HepG2 (cell line): ENCODE data around the gene GGA1. TPM values are rescaled to one million over a fixed set of nuclear protein-coding genes. Genes with fewer than 3 reads are reported as not detected.

Experiments used
- ATAC-seq: fragments of 200-7000 bp; cut with Tn5 transposase; 3 replicates; pipeline ENCODE4 v1.9.1; 2020; ENCODE audit warnings: mild to moderate bottlenecking, moderate library complexity
- BruUV-seq: library from RNA; stranded (reverse); fragments of 400-500 nt; replicated peaks from 2 replicates; lab custom pipeline; 2021; lab: Mats Ljungman, UMichigan
- CTCF ChIA-PET: fragments of 300-600 bp; formaldehyde crosslinking; extraction: SDS; loops from one replicate; lab custom pipeline; 2021; ENCODE audit warnings: low total read pairs, inconsistent platforms, low intra/inter-chr PET ratio; lab: Yijun Ruan, JAX
- POLR2A ChIA-PET: fragments of 350-600 bp; sonication (Branson Sonifier 250); formaldehyde crosslinking; loops from one replicate; lab custom pipeline; 2020; ENCODE audit warnings: antibody characterized with exemption, inconsistent platforms; lab: Yijun Ruan, JAX
- DNase-seq: peaks from one replicate; pipeline ENCODE4 v3.0.0-alpha.2; 2015; ENCODE audit warnings: low spot score
- FAIRE-seq: peaks from 3 replicates; lab custom pipeline; 2011; peaks lifted over from hg19 to GRCh38; lab: Jason Lieb, UNC
- H2AFZ ChIP-seq: one replicate; pipeline ENCODE4 v1.6.1; 2011; ENCODE audit warnings: low read length, inconsistent platforms
- H3K27ac ChIP-seq: fragments of 300-600 bp; 3 replicates; pipeline ENCODE4 v1.8.0; 2011; ENCODE audit warnings: mixed run types, mild to moderate bottlenecking, mixed read lengths, low read length, inconsistent platforms; ENCODE audit not compliant: insufficient read depth; ENCODE audit errors: extremely low read length
- H3K27me3 ChIP-seq, 2 experiments: fragments of 200-600 bp in 1 of 2; 2 replicates in 1 of 2; 3 replicates in 1 of 2; pipeline versions ENCODE4 v1.6.0 to v1.8.0; 2011; ENCODE audit warnings: low read length in 2 of 2, mild to moderate bottlenecking in 2 of 2, moderate library complexity in 2 of 2, inconsistent platforms in 1 of 2; ENCODE audit not compliant: insufficient read depth in 2 of 2, control insufficient read depth in 1 of 2
- H3K36me3 ChIP-seq, 2 experiments: fragments of 200-600 bp in 1 of 2; replicated peaks in 1 of 2; 2 replicates in 1 of 2; 3 replicates in 1 of 2; pipeline versions ENCODE4 v1.5.1 to v1.8.0; 2011; ENCODE audit warnings: low read length in 2 of 2, inconsistent platforms in 1 of 2; ENCODE audit not compliant: insufficient read depth in 2 of 2, control insufficient read depth in 1 of 2
- H3K4me1 ChIP-seq: 2 replicates; pipeline ENCODE4 v1.5.1; 2012; ENCODE audit warnings: low read length, inconsistent platforms; ENCODE audit not compliant: insufficient read depth
- H3K4me2 ChIP-seq: 2 replicates; pipeline ENCODE4 v1.6.0; 2011; ENCODE audit warnings: low read depth, low read length, inconsistent platforms
- H3K4me3 ChIP-seq, 3 experiments: fragments of 200-600 bp in 1 of 3; sonication (generic), shearing (Covaris generic) in 1 of 3; replicated peaks in 1 of 3; 2 replicates each; pipeline ENCODE4 v1.5.1; 2011 to 2016; ENCODE audit warnings: low read length in 3 of 3, inconsistent platforms in 2 of 3, low read depth in 2 of 3, mild to moderate bottlenecking in 2 of 3, control low read depth in 1 of 3, mixed read lengths in 1 of 3; ENCODE audit not compliant: insufficient read depth in 1 of 3
- H3K79me2 ChIP-seq: one replicate; pipeline ENCODE4 v1.6.1; 2011; ENCODE audit warnings: low read length, inconsistent platforms; ENCODE audit not compliant: insufficient read depth
- H3K9ac ChIP-seq: 2 replicates; pipeline ENCODE4 v1.6.0; 2011; ENCODE audit warnings: mild to moderate bottlenecking, low read depth, low read length, inconsistent platforms; ENCODE audit not compliant: insufficient read depth
- H3K9me3 ChIP-seq: 2 replicates; pipeline ENCODE4 v1.5.1; 2012; ENCODE audit warnings: mild to moderate bottlenecking, low read length
- H4K20me1 ChIP-seq: 2 replicates; pipeline ENCODE4 v1.6.0; 2011; ENCODE audit warnings: inconsistent platforms, mild to moderate bottlenecking, low read length, moderate library complexity; ENCODE audit not compliant: insufficient read depth
- HNRNPL ChIP-seq: fragments of 200-400 bp; formaldehyde crosslinking; IDR thresholded peaks from 2 replicates; pipeline ENCODE4 v1.6.1; 2017; ENCODE audit warnings: mild to moderate bottlenecking, low read depth, low read length
- IRX3 ChIP-seq: sonication (generic); formaldehyde crosslinking; IDR thresholded peaks from 2 replicates; pipeline ENCODE4 v1.8.1; 2023; ENCODE audit warnings: mild to moderate bottlenecking, low read depth, missing genetic modification reagents, borderline replicate concordance
- ZBTB8A ChIP-seq: sonication (generic); formaldehyde crosslinking; IDR thresholded peaks from 2 replicates; pipeline ENCODE4 v1.4.0; 2020; ENCODE audit warnings: mild to moderate bottlenecking, low read depth, missing genetic modification reagents, borderline replicate concordance
- ZNF160 ChIP-seq: sonication (generic); formaldehyde crosslinking; IDR thresholded peaks from 2 replicates; pipeline ENCODE4 v1.8.0; 2022; ENCODE audit warnings: mild to moderate bottlenecking, inconsistent platforms, missing genetic modification reagents
- ZNF30 ChIP-seq: sonication (generic); formaldehyde crosslinking; IDR thresholded peaks from 2 replicates; pipeline ENCODE4 v1.5.0; 2020; ENCODE audit warnings: mild to moderate bottlenecking, missing genetic modification reagents
- ZNF629 ChIP-seq: sonication (generic); formaldehyde crosslinking; conservative IDR thresholded peaks from 2 replicates; pipeline ENCODE4 v1.5.0; 2020; ENCODE audit warnings: missing genetic modification reagents
- ZNF761 ChIP-seq: sonication (generic); formaldehyde crosslinking; conservative IDR thresholded peaks from 2 replicates; pipeline ENCODE4 v1.4.0; 2020; ENCODE audit warnings: mild to moderate bottlenecking, missing genetic modification reagents
- WGBS: methylation state at CpG from one replicate; pipeline ENCODE4 v1.1.6; 2017; ENCODE audit warnings: low lambda C conversion rate; 5-methylcytosine and 5-hydroxymethylcytosine counted together
- in situ Hi-C: cut with HindIII; loops from 2 replicates; pipeline ENCODE4 v1.10.0; 2017; ENCODE audit warnings: low pct_unique_long_range_greater_than_20kb; ENCODE audit not compliant: extremely low pct_ligation_motif_present
- intact Hi-C: fragments of 100-400 bp; cut with micrococcal nuclease; formaldehyde crosslinking; loops from one replicate; pipeline ENCODE4 v1.10.0; 2022; ENCODE audit not compliant: unreplicated experiment
- polyA plus RNA-seq, 8 experiments: library from polyadenylated mRNA; depleted of rRNA in 3 of 8; stranded (reverse) in 7 of 8; unstranded in 1 of 8; fragments of >200 nt; fragmentation: Illumina TruSeq in 4 of 8; extraction: Trizol in 4 of 8; gene quantifications; 2 replicates each; pipeline versions ENCODE4 v1.2.1 to v1.2.3, GENCODE V29; 2011 to 2016; ENCODE audit warnings: low read depth in 4 of 8, missing spikeins in 1 of 8, mixed read lengths in 1 of 8; ENCODE audit not compliant: insufficient read depth in 1 of 8
- total RNA-seq, 5 experiments: library from RNA; depleted of rRNA; stranded (reverse); fragments of >200 nt; fragmentation: Illumina TruSeq; extraction: Trizol; gene quantifications; 2 replicates each; pipeline ENCODE4 v1.2.3, GENCODE V29; 2016; ENCODE audit warnings: low read depth in 1 of 5
- TF ChIP-seq, protein P1 (sequence below): sonication (generic); formaldehyde crosslinking; conservative IDR thresholded peaks from 2 replicates; pipeline ENCODE4 v1.8.1; 2023; ENCODE audit warnings: missing genetic modification reagents
- TF ChIP-seq, protein P2 (sequence below): sonication (generic); formaldehyde crosslinking; IDR thresholded peaks from 2 replicates; pipeline ENCODE4 v1.4.0; 2020; ENCODE audit warnings: missing genetic modification reagents
- TF ChIP-seq, protein P3 (sequence below): sonication (generic); formaldehyde crosslinking; IDR thresholded peaks from 2 replicates; pipeline ENCODE4 v1.4.0; 2020; ENCODE audit warnings: missing genetic modification reagents

GGA1 gene
- total and polyA plus RNA-seq, 2 of the 13 experiments (the other 11 are each of a cell fraction or from before 2014, with no cell fraction given) = 29.1 to 87.2 TPM

DNA sequence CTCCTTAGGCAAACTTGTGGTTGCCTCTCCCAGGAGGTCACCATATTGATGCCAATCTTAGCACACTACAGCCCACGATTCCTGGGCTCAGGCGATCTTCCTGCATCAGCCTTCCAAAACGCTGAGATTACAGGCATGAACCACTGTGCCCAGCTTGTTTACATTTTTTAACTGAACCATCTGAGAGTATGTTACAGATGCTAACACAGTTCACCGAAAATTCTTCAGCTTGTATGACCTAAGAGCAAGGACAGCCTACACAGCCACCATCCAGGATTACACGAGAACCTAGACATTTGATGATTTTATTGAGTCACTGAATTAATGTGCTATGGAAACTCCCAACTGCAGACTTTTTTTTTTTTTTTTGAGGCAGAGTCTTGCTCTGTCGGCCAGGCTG is 61.0 kb downstream of the GGA1 start:
- Histone ChIP-seq H3K9me3 (no peaks in the 10 kb centered on the region), H3K4me2 (no peak overlapping the region), H2AFZ (no peak overlapping the region), H3K79me2 (peaks cover 9% of the 10 kb centered on the region), H3K36me3 (peaks cover 15 to 23% of the 10 kb centered on the region in 2 experiments), H3K9ac (no peak overlapping the region), H4K20me1 (peaks cover 16% of the 10 kb centered on the region), H3K27ac (no peak overlapping the region), H3K4me1 (peaks cover 28% of the 10 kb centered on the region), H3K27me3 (no peaks in the 10 kb centered on the region), H3K4me3 (no peak overlapping the region)
- 92% methylated on average over 6 of the region's 6 CpGs for WGBS
- BruUV-seq = no TSS peak
- ChIA-PET POLR2A (interaction anchor here (1.2 kb wide), 1 partner anchor 10 kb away, joined by 3 read pairs; no protein-coding TSS in a partner anchor), CTCF (no interaction called here)
- intact Hi-C loops = no loop called here
- no peak for TF ChIP-seq IRX3 (CRISPR knock-in tag)
- TF ChIP-seq, protein P1, sequence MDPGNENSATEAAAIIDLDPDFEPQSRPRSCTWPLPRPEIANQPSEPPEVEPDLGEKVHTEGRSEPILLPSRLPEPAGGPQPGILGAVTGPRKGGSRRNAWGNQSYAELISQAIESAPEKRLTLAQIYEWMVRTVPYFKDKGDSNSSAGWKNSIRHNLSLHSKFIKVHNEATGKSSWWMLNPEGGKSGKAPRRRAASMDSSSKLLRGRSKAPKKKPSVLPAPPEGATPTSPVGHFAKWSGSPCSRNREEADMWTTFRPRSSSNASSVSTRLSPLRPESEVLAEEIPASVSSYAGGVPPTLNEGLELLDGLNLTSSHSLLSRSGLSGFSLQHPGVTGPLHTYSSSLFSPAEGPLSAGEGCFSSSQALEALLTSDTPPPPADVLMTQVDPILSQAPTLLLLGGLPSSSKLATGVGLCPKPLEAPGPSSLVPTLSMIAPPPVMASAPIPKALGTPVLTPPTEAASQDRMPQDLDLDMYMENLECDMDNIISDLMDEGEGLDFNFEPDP = 0 out of 2 replicates have a peak, but pooled peaks have one; percentile 40
- ATAC-seq = no peak
- in situ Hi-C loops = no loop called here
- DNase-seq = no peak
- no peak for FAIRE-seq

DNA sequence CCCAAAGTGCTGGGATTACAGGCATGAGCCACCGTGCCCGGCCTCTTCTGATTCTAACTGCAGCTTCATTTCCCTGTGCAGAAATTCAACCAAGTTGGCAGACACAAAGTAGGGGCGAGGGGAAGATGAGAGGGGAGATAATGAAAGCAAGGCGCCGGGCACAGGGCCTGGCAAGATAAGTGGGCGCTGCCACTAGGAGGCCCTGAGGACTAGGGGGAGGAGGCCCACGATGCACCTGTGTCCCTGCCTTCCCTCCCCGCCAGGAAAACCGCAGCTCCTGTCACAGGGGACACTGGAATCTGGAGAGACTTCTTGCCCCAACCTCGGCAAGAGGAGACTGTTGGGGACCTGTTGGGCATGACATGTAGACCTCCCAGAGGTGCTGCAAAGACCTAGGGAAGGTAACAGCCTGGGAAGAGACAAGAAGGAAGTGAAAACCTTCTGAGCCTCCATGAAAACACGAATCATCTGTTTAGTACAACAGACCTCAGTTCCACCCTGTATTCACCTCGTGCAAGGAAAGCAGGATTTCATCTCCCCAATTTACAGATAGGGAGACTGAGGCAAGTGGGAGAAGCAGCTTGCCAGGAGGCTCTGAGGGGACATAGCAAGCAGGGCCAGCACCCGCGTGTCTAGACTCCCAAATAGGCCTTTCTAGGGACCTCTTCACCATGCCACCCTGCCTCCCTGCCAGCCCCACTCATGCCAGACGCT is 63.7 kb downstream of the GGA1 start:
- Histone ChIP-seq H3K36me3 (no peaks in the 10 kb centered on the region), H3K4me2 (no peak overlapping the region), H3K27ac (no peak overlapping the region), H3K4me3 (no peak overlapping the region), H3K79me2 (no peaks in the 10 kb centered on the region), H3K9me3 (no peaks in the 10 kb centered on the region), H3K9ac (no peak overlapping the region), H3K27me3 (no peaks in the 10 kb centered on the region), H4K20me1 (no peaks in the 10 kb centered on the region; the same call in 1 of the 2 replicates), H3K4me1 (peaks cover 46% of the 10 kb centered on the region), H2AFZ (no peak overlapping the region)
- ATAC-seq (no peak), FAIRE-seq (no peak), DNase-seq (no peak)
- 84% methylated on average over 14 of the region's 15 CpGs for WGBS
- TF ChIP-seq, protein P2, sequence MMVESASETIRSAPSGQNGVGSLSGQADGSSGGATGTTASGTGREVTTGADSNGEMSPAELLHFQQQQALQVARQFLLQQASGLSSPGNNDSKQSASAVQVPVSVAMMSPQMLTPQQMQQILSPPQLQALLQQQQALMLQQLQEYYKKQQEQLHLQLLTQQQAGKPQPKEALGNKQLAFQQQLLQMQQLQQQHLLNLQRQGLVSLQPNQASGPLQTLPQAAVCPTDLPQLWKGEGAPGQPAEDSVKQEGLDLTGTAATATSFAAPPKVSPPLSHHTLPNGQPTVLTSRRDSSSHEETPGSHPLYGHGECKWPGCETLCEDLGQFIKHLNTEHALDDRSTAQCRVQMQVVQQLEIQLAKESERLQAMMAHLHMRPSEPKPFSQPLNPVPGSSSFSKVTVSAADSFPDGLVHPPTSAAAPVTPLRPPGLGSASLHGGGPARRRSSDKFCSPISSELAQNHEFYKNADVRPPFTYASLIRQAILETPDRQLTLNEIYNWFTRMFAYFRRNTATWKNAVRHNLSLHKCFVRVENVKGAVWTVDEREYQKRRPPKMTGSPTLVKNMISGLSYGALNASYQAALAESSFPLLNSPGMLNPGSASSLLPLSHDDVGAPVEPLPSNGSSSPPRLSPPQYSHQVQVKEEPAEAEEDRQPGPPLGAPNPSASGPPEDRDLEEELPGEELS (CRISPR knock-in tag) = no peak
- no peak for TF ChIP-seq ZNF30
- TF ChIP-seq ZNF160 = no peak
- no peak for TF ChIP-seq ZNF761 (CRISPR knock-in tag)
- TF ChIP-seq, protein P3, sequence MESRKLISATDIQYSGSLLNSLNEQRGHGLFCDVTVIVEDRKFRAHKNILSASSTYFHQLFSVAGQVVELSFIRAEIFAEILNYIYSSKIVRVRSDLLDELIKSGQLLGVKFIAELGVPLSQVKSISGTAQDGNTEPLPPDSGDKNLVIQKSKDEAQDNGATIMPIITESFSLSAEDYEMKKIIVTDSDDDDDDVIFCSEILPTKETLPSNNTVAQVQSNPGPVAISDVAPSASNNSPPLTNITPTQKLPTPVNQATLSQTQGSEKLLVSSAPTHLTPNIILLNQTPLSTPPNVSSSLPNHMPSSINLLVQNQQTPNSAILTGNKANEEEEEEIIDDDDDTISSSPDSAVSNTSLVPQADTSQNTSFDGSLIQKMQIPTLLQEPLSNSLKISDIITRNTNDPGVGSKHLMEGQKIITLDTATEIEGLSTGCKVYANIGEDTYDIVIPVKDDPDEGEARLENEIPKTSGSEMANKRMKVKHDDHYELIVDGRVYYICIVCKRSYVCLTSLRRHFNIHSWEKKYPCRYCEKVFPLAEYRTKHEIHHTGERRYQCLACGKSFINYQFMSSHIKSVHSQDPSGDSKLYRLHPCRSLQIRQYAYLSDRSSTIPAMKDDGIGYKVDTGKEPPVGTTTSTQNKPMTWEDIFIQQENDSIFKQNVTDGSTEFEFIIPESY (CRISPR knock-in tag) = peak; percentile 99
- peak; percentile 73 for TF ChIP-seq ZNF629 (CRISPR knock-in tag)
- 0 out of 2 replicates have a peak, but pooled peaks have one; percentile 43 for TF ChIP-seq HNRNPL
- no peak for TF ChIP-seq ZBTB8A (CRISPR knock-in tag)
- no TSS peak for BruUV-seq
- in situ Hi-C loops (no loop called here), intact Hi-C loops (no loop called here)
- CTCF ChIA-PET = no interaction called here
- POLR2A ChIA-PET = interaction anchor here (2.0 to 6.0 kb wide), 2 partner anchors 10 to 11 kb away, joined by 10 to 120 read pairs; partner anchors contain the start of gene PDXP
